H1 (cell line): ENCODE results near the gene NT5C. TPM values are rescaled to one million over a fixed set of nuclear protein-coding genes. Genes with fewer than 3 reads are reported as not detected.

Experiments used
- polyA plus RNA-seq, 7 experiments: library from polyadenylated mRNA; depleted of rRNA in 3 of 7; stranded (reverse) in 5 of 7; unstranded in 2 of 7; fragments of >200 nt in 5 of 7; fragments of 200-250 nt in 2 of 7; gene quantifications; 1 replicate in 5 of 7; 2 replicates in 1 of 7; 4 replicates in 1 of 7; pipeline versions ENCODE4 v1.2.1 to v1.2.3, GENCODE V29; 2011 to 2013; ENCODE audit warnings: missing spikeins in 2 of 7, mixed read lengths in 2 of 7
- small RNA-seq: library from polyadenylated mRNA; stranded (forward); fragments of <200 nt; extraction: miRNeasy Mini kit (QIAGEN cat#:217004); gene quantifications from one replicate; pipeline ENCODE3, GENCODE V24; 2013; ENCODE audit not compliant: insufficient read depth
- total RNA-seq: library from RNA; stranded (reverse); fragmentation: NEBNext Ultra II Directional; extraction: Animal tissue kit (Norgen Biotek cat#: 25700); gene quantifications from 2 replicates; pipeline ENCODE4 v1.2.1, GENCODE V29; 2021

NT5C gene
- total and polyA plus RNA-seq, 2 of the 8 experiments (the other 6 are each of a cell fraction or from before 2014, with no cell fraction given): 52.1 to 66.4 TPM

Small RNA genes lying within 50 kb of the gene (small RNA-seq; reads per million reads assigned to genes)
- gene RF00019: not detected

Other genes with a start within 250 kb of the NT5C start
- 0.56 and 0.80 TPM in 2 replicates for gene FADS6, start 238.1 kb downstream of the NT5C start, total RNA-seq
- 2.5 and 2.6 TPM in 2 replicates for gene FADS6, start 238.1 kb downstream of the NT5C start, polyA plus RNA-seq (2011; rRNA removed)
- 1.6 and 1.7 TPM in 2 replicates for gene USH1G, start 208.5 kb downstream of the NT5C start, total RNA-seq
- gene USH1G, start 208.5 kb downstream of the NT5C start, polyA plus RNA-seq (2011; rRNA removed): 4.3 and 5.0 TPM in 2 replicates
- not detected in 2 replicates for gene OTOP2, start 207.5 kb downstream of the NT5C start, total RNA-seq
- gene OTOP2, start 207.5 kb downstream of the NT5C start, polyA plus RNA-seq (2011; rRNA removed): 0.23 and 0.27 TPM in 2 replicates
- not detected in 2 replicates for gene OTOP3, start 195.8 kb downstream of the NT5C start, total RNA-seq
- 0.05 and 0.09 TPM in 2 replicates for gene OTOP3, start 195.8 kb downstream of the NT5C start, polyA plus RNA-seq (2011; rRNA removed)
- gene HID1, start 159.0 kb downstream of the NT5C start, total RNA-seq: 13.8 and 15.1 TPM in 2 replicates
- gene HID1, start 159.0 kb downstream of the NT5C start, polyA plus RNA-seq (2011; rRNA removed): 25.9 and 36.3 TPM in 2 replicates
- 38.1 and 40.5 TPM in 2 replicates for gene CDR2L, start 144.1 kb downstream of the NT5C start, total RNA-seq
- 20.4 and 26.8 TPM in 2 replicates for gene CDR2L, start 144.1 kb downstream of the NT5C start, polyA plus RNA-seq (2011; rRNA removed)
- 48.5 and 49.1 TPM in 2 replicates for gene MRPL58, start 119.1 kb downstream of the NT5C start, total RNA-seq
- gene MRPL58, start 119.1 kb downstream of the NT5C start, polyA plus RNA-seq (2011; rRNA removed): 43.2 and 43.6 TPM in 2 replicates
- gene ATP5PD, start 84.8 kb downstream of the NT5C start, total RNA-seq: 326 and 335 TPM in 2 replicates
- 254 and 407 TPM in 2 replicates for gene ATP5PD, start 84.8 kb downstream of the NT5C start, polyA plus RNA-seq (2011; rRNA removed)
- 33.7 and 34.1 TPM in 2 replicates for gene KCTD2, start 84.5 kb downstream of the NT5C start, total RNA-seq
- gene KCTD2, start 84.5 kb downstream of the NT5C start, polyA plus RNA-seq (2011; rRNA removed): 32.6 and 36.8 TPM in 2 replicates
- gene SLC16A5, start 43.8 kb downstream of the NT5C start, total RNA-seq: 16.6 and 17.1 TPM in 2 replicates
- 34.7 and 54.8 TPM in 2 replicates for gene SLC16A5, start 43.8 kb downstream of the NT5C start, polyA plus RNA-seq (2011; rRNA removed)
- gene ARMC7, start 21.8 kb downstream of the NT5C start, total RNA-seq: 13.6 TPM in 2 replicates
- 9.8 and 12.4 TPM in 2 replicates for gene ARMC7, start 21.8 kb downstream of the NT5C start, polyA plus RNA-seq (2011; rRNA removed)
- 340 and 369 TPM in 2 replicates for gene JPT1, start 22.8 kb upstream of the NT5C start, total RNA-seq
- 154 and 216 TPM in 2 replicates for gene JPT1, start 22.8 kb upstream of the NT5C start, polyA plus RNA-seq (2011; rRNA removed)
- gene SUMO2, start 51.2 kb upstream of the NT5C start, total RNA-seq: 779 and 788 TPM in 2 replicates
- gene SUMO2, start 51.2 kb upstream of the NT5C start, polyA plus RNA-seq (2011; rRNA removed): 91.0 and 184 TPM in 2 replicates
- gene NUP85, start 73.9 kb upstream of the NT5C start, total RNA-seq: 97.4 and 98.5 TPM in 2 replicates
- 154 and 163 TPM in 2 replicates for gene NUP85, start 73.9 kb upstream of the NT5C start, polyA plus RNA-seq (2011; rRNA removed)
- 54.2 and 60.0 TPM in 2 replicates for gene GGA3, start 129.9 kb upstream of the NT5C start, total RNA-seq
- 40.6 and 53.8 TPM in 2 replicates for gene GGA3, start 129.9 kb upstream of the NT5C start, polyA plus RNA-seq (2011; rRNA removed)
- gene MRPS7, start 130.1 kb upstream of the NT5C start, total RNA-seq: 75.5 and 79.4 TPM in 2 replicates
- 53.9 and 63.4 TPM in 2 replicates for gene MRPS7, start 130.1 kb upstream of the NT5C start, polyA plus RNA-seq (2011; rRNA removed)
- 16.1 and 17.5 TPM in 2 replicates for gene MIF4GD, start 139.5 kb upstream of the NT5C start, total RNA-seq
- 51.1 and 60.6 TPM in 2 replicates for gene MIF4GD, start 139.5 kb upstream of the NT5C start, polyA plus RNA-seq (2011; rRNA removed)
- 28.6 and 33.3 TPM in 2 replicates for gene SLC25A19, start 157.7 kb upstream of the NT5C start, total RNA-seq
- gene SLC25A19, start 157.7 kb upstream of the NT5C start, polyA plus RNA-seq (2011; rRNA removed): 32.6 and 34.2 TPM in 2 replicates